Panc1 (cell line): ENCODE measurements around the gene DTNB. TPM values are rescaled to one million over a fixed set of nuclear protein-coding genes. Genes with fewer than 3 reads are reported as not detected.

Experiments
- ATAC-seq: fragments of 200-7000 bp; cut with Tn5 transposase; 2 replicates; pipeline ENCODE4 v1.9.1; 2020; ENCODE audit warnings: mild to moderate bottlenecking, moderate library complexity
- BruUV-seq: library from RNA; stranded (reverse); fragments of 400-500 nt; replicated peaks from 2 replicates; lab custom pipeline; 2021; lab: Mats Ljungman, UMichigan
- CTCF ChIA-PET: fragments of 300-600 bp; sonication (Branson Sonifier 250); formaldehyde crosslinking; loops from one replicate; lab custom pipeline; 2022; ENCODE audit warnings: antibody characterized with exemption; lab: Charles Lee
- POLR2A ChIA-PET: fragments of 300-600 bp; sonication (Branson Sonifier 250); formaldehyde crosslinking; loops from one replicate; lab custom pipeline; 2022; ENCODE audit warnings: antibody characterized with exemption; lab: Charles Lee
- DNase-seq: peaks from one replicate; pipeline ENCODE4 v3.0.0-alpha.2; 2010; ENCODE audit warnings: low read depth, low spot score
- H3K27ac ChIP-seq: 2 replicates; pipeline ENCODE4 v1.5.1; 2011; ENCODE audit warnings: mild to moderate bottlenecking, low read length, inconsistent platforms
- H3K27me3 ChIP-seq: fragments of 200-500 bp; sonication (Bioruptor generic); 2 replicates; pipeline ENCODE4 v1.6.0; 2014; ENCODE audit warnings: low read length, inconsistent platforms; ENCODE audit not compliant: control insufficient read depth, insufficient read depth
- H3K36me3 ChIP-seq: fragments of 200-500 bp; sonication (Bioruptor generic); 2 replicates; pipeline ENCODE4 v1.5.1; 2014; ENCODE audit warnings: inconsistent platforms, mild to moderate bottlenecking, low read length, moderate library complexity; ENCODE audit not compliant: control insufficient read depth, insufficient read depth
- H3K4me1 ChIP-seq: 2 replicates; pipeline ENCODE4 v1.5.1; 2011; ENCODE audit warnings: inconsistent platforms, mild to moderate bottlenecking, low read length, moderate library complexity; ENCODE audit not compliant: control insufficient read depth, insufficient read depth
- H3K4me3 ChIP-seq, 2 experiments: 2 replicates each; pipeline ENCODE4 v1.5.1; 2011 to 2012; ENCODE audit warnings: low read depth in 2 of 2, low read length in 2 of 2, mild to moderate bottlenecking in 2 of 2, inconsistent platforms in 1 of 2, moderate library complexity in 1 of 2
- H3K9me3 ChIP-seq: fragments of 200-500 bp; sonication (Bioruptor generic); 2 replicates; pipeline ENCODE4 v1.5.1; 2014; ENCODE audit warnings: low read depth, mild to moderate bottlenecking, inconsistent platforms, low read length, moderate library complexity; ENCODE audit not compliant: control insufficient read depth, insufficient read depth
- POLR2AphosphoS5 ChIP-seq: IDR thresholded peaks from 2 replicates; pipeline ENCODE4 v1.6.1; 2012; ENCODE audit warnings: mild to moderate bottlenecking, low read depth, low read length, moderate library complexity
- REST ChIP-seq, 2 experiments: IDR thresholded peaks; 2 replicates each; pipeline ENCODE4 v1.6.1; 2011 to 2012; ENCODE audit warnings: low read depth in 2 of 2, control low read depth in 1 of 2, low read length in 1 of 2, mild to moderate bottlenecking in 1 of 2, moderate library complexity in 1 of 2; ENCODE audit not compliant: insufficient read depth in 1 of 2
- SIN3A ChIP-seq: IDR thresholded peaks from 2 replicates; pipeline ENCODE4 v1.6.1; 2012; ENCODE audit warnings: low read depth, mild to moderate bottlenecking, low read length, moderate library complexity, borderline replicate concordance; ENCODE audit not compliant: insufficient read depth
- TCF7L2 ChIP-seq: IDR thresholded peaks from 2 replicates; pipeline ENCODE4 v1.6.1; 2011; ENCODE audit warnings: mild to moderate bottlenecking, low read depth, low read length, inconsistent platforms
- in situ Hi-C: cut with HindIII; loops from 2 replicates; pipeline ENCODE4 v1.10.0; 2016; ENCODE audit warnings: low sequenced_read_pairs, low pct_unique_long_range_greater_than_20kb
- intact Hi-C: fragments of 100-400 bp; cut with micrococcal nuclease; formaldehyde crosslinking; loops from one replicate; pipeline ENCODE4 v1.10.0; 2022; ENCODE audit not compliant: unreplicated experiment
- total RNA-seq: library from RNA; stranded (reverse); gene quantifications from one replicate; pipeline ENCODE4 v1.2.1, GENCODE V29; 2021; ENCODE audit not compliant: unreplicated experiment

The DTNB gene
- total RNA-seq, 1 experiment from 2014 or later = 37.8 TPM

GRCh38 chr2:25491966-25492532, 181.3 kb downstream of the DTNB start:
- DNase-seq (no peak), ATAC-seq (no peak)
- TF ChIP-seq REST (IDR thresholded peaks at IDR 0.05; ENCODE audit: insufficient read depth in 1 of 2, low read depth in 2 of 2, low read length in 1 of 2) = no peak
- TF ChIP-seq SIN3A = no peak
- intact Hi-C loops (no loop called here), in situ Hi-C loops (no loop called here)
- Histone ChIP-seq H3K27ac (no peak overlapping the region), H3K36me3 (no peaks in the 10 kb centered on the region), H3K27me3 (no peaks in the 10 kb centered on the region), H3K4me3 (no peak overlapping the region), H3K4me1 (no peaks in the 10 kb centered on the region), H3K9me3 (no peaks in the 10 kb centered on the region)
- no TSS peak for BruUV-seq
- POLR2A ChIA-PET = no interaction called here
- CTCF ChIA-PET = no interaction called here

GRCh38 chr2:25491003-25491696, 182.2 kb downstream of the DTNB start:
- peak; percentile 51 for DNase-seq
- in situ Hi-C loops (no loop called here), intact Hi-C loops (no loop called here)
- Histone ChIP-seq H3K36me3 (no peaks in the 10 kb centered on the region), H3K9me3 (no peaks in the 10 kb centered on the region), H3K27me3 (no peaks in the 10 kb centered on the region), H3K4me1 (no peaks in the 10 kb centered on the region), H3K4me3 (no peak overlapping the region), H3K27ac (no peak overlapping the region)
- CTCF ChIA-PET = interaction anchor here (0.7 kb wide), 1 partner anchor 115 kb away, joined by 3 read pairs; no protein-coding TSS in a partner anchor
- no TSS peak for BruUV-seq
- POLR2A ChIA-PET = no interaction called here
- no peak for ATAC-seq
- no peak for TF ChIP-seq TCF7L2
- TF ChIP-seq REST (IDR thresholded peaks at IDR 0.05; ENCODE audit: insufficient read depth in 1 of 2, low read depth in 2 of 2, low read length in 1 of 2) = no peak
- no peak for TF ChIP-seq POLR2AphosphoS5
